Gastrocnemius medialis (tissue), 4 donors: ENCODE data around the gene TLK2. TPM values are rescaled to one million over a fixed set of nuclear protein-coding genes. Genes with fewer than 3 reads are reported as not detected.

Experiments
- ATAC-seq, 2 donors: fragments of 150-250 bp; one replicate each; pipeline ENCODE4 v1.9.1; 2016
- DNase-seq, 2 donors: peaks; one replicate each; pipeline ENCODE4 v3.0.0-alpha.2; 2019
- H3K27ac ChIP-seq, 4 donors: fragments of 200-600 bp; sonication (generic); 1 replicate in 1 of 4; 2 replicates in 3 of 4; pipeline ENCODE4 v1.5.1; 2016 to 2018; ENCODE audit warnings: mild to moderate bottlenecking in 2 of 4, moderate library complexity in 1 of 4
- H3K27me3 ChIP-seq, 3 donors: fragments of 200-600 bp; sonication (generic) in 2 of 3; 1 replicate in 1 of 3; 2 replicates in 2 of 3; pipeline versions ENCODE4 v1.5.1 to v1.6.0; 2016 to 2019; ENCODE audit warnings: mild to moderate bottlenecking in 1 of 3, moderate library complexity in 1 of 3
- H3K36me3 ChIP-seq, 2 donors: fragments of 200-600 bp; sonication (generic) in 1 of 2; one replicate each; pipeline ENCODE4 v1.5.1; 2017 to 2018
- H3K4me1 ChIP-seq, 2 donors: fragments of 200-600 bp; sonication (generic) in 1 of 2; one replicate each; pipeline ENCODE4 v1.5.1; 2016 to 2017; ENCODE audit warnings: mild to moderate bottlenecking in 2 of 2
- H3K4me3 ChIP-seq, 4 donors: fragments of 200-600 bp; sonication (generic) in 3 of 4; 1 replicate in 1 of 4; 2 replicates in 3 of 4; pipeline ENCODE4 v1.5.1; 2016 to 2019; ENCODE audit warnings: mild to moderate bottlenecking in 2 of 4
- H3K9me3 ChIP-seq, 3 donors: fragments of 200-600 bp; sonication (generic) in 2 of 3; 1 replicate in 1 of 3; 2 replicates in 2 of 3; pipeline ENCODE4 v1.5.1; 2016 to 2019
- POLR2A ChIP-seq, 2 donors: fragments of 450-650 bp; IDR thresholded peaks; one replicate each; pipeline ENCODE4 v1.6.1; 2017; ENCODE audit warnings: antibody characterized with exemption in 2 of 2, mild to moderate bottlenecking in 2 of 2, moderate library complexity in 2 of 2
- in situ Hi-C, 4 donors: fragments of 200-750 bp; cut with MboI; loops; one replicate each; pipeline versions ENCODE4 v1.15.0 to v1.8.0; 2017; ENCODE audit warnings: low sequenced_read_pairs in 4 of 4
- intact Hi-C: fragments of 100-400 bp; cut with DNase I; formaldehyde crosslinking; loops from one replicate; pipeline ENCODE4 v1.15.1; 2023; ENCODE audit warnings: low total_unique reads
- total RNA-seq, 4 donors: library from RNA; depleted of rRNA; stranded (reverse); fragments of >200 nt; gene quantifications; one replicate each; pipeline versions ENCODE4 v1.1.0 to v1.2.3, GENCODE V29; 2016
- TF ChIP-seq, protein P1 (sequence below), 5 experiments: fragments of 450-650 bp in 3 of 5; fragments of 200-600 bp in 2 of 5; sonication (generic) in 2 of 5; IDR thresholded peaks in 4 of 5; conservative IDR thresholded peaks in 1 of 5; 1 replicate in 4 of 5; 2 replicates in 1 of 5; pipeline ENCODE4 v1.5.1; 2016 to 2019; ENCODE audit warnings: antibody characterized with exemption in 5 of 5, mild to moderate bottlenecking in 3 of 5, moderate library complexity in 3 of 5

TLK2 gene
- total RNA-seq, 4 donors from 2014 or later, result 28.7 to 51.1 (median 47.3) TPM

DNA sequence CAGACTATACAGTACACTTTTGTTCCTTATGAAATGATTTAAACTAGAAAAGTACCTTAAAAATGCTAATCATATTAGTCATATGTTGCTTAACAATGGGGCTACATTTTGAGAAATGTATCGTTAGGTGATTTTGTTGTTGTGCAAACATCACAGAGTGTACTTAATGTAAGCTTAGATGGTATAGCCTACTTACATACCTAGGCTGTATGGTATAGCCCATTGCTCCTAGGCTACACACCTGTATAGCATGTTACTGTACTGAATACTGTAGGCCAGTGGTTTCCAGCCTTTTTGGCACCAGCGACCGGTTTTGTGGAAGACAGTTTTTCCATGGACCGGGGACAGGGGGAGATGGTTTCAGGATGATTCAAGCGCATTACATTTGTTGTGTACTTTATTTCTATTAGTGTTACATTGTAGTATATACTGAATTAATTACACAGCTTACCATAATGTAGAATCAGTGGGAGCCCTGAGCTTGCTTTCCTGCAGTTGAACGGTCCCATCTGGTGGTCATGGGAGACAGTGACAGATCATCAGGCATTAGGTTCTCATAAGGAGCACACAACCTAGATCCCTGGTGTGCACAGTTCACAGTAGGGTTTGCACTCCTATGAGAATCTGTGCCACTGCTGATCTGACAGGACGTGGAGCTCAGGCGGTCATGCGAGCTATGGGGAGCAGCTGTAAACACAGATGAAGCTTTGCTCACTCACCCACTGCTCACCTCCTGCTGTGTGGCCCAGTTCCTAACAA lies 113.9 kb downstream of the TLK2 start:
- no peak for TF ChIP-seq POLR2A (IDR thresholded peaks at IDR 0.05)
- TF ChIP-seq, protein P1, sequence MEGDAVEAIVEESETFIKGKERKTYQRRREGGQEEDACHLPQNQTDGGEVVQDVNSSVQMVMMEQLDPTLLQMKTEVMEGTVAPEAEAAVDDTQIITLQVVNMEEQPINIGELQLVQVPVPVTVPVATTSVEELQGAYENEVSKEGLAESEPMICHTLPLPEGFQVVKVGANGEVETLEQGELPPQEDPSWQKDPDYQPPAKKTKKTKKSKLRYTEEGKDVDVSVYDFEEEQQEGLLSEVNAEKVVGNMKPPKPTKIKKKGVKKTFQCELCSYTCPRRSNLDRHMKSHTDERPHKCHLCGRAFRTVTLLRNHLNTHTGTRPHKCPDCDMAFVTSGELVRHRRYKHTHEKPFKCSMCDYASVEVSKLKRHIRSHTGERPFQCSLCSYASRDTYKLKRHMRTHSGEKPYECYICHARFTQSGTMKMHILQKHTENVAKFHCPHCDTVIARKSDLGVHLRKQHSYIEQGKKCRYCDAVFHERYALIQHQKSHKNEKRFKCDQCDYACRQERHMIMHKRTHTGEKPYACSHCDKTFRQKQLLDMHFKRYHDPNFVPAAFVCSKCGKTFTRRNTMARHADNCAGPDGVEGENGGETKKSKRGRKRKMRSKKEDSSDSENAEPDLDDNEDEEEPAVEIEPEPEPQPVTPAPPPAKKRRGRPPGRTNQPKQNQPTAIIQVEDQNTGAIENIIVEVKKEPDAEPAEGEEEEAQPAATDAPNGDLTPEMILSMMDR (IDR thresholded peaks at IDR 0.05 in 4 of 5, conservative IDR thresholded peaks at IDR 0.05 in 1 of 5), result no peak
- Histone ChIP-seq H3K9me3 (no peaks in the 10 kb centered on the region), H3K4me3 (no peak overlapping the region), H3K4me1 (peaks cover 1 to 4% of the 10 kb centered on the region in 2 donors), H3K27ac (peak overlapping the region in 1 of 4 donors; percentile 27), H3K27me3 (no peaks in the 10 kb centered on the region), H3K36me3 (peaks cover 0 to 30% of the 10 kb centered on the region in 2 donors)
- in situ Hi-C loops, result no loop called here
- DNase-seq, result no peak
- no peak for ATAC-seq
- intact Hi-C loops, result no loop called here

DNA sequence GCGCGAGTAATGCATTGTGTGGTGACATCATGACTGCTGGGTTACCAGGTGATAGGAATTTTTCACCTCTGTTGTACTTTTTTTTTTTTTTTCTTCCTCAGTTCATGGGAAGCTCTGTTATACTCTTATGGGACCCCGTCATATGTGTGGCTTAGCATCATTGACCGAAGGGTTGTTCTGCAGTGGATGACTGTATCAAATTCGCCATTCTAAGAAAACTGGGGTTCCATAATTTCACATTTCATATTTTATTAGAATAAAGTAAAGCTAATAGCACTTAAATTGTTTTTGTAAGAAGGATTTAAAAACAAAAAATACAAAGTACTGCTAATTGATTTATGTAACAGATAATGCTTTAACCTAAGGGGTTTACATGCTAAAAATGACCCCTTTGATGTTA lies 116.9 kb downstream of the TLK2 start:
- DNase-seq (no peak), ATAC-seq (no peak)
- H3K4me1 ChIP-seq, result no peaks in the 10 kb centered on the region
- no peak overlapping the region for H3K27ac ChIP-seq
- H3K4me3 ChIP-seq, result no peak overlapping the region
- no peak for TF ChIP-seq POLR2A (IDR thresholded peaks at IDR 0.05)
- TF ChIP-seq, protein P1 (IDR thresholded peaks at IDR 0.05 in 4 of 5, conservative IDR thresholded peaks at IDR 0.05 in 1 of 5), result no peak
- in situ Hi-C loops (no loop called here), intact Hi-C loops (no loop called here)
- H3K27me3 ChIP-seq, result no peaks in the 10 kb centered on the region
- H3K36me3 ChIP-seq, result peaks cover 0 to 45% of the 10 kb centered on the region in 2 donors
- H3K9me3 ChIP-seq, result no peaks in the 10 kb centered on the region

DNA sequence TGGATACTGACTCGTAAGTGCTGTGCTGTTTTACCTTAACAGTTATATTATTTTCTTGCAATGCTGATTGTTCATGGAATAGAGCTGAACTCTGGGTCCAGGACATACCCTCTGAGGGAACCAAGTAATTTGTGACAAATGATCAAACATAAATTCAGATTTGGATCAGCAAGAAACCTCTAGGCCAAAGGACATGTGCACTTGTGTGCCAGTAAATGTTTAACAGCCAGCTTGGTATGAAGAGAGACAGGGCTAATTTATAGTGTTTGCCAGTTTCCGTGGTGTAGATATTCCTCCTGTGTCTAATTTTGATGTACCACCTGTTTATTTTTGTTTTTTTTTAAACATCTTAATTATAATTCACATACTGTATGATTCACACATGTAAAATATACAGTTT lies 118.0 kb downstream of the TLK2 start:
- H3K4me1 ChIP-seq, result no peaks in the 10 kb centered on the region
- H3K9me3 ChIP-seq, result no peaks in the 10 kb centered on the region
- ATAC-seq (no peak), DNase-seq (no peak)
- TF ChIP-seq, protein P1 (IDR thresholded peaks at IDR 0.05 in 4 of 5, conservative IDR thresholded peaks at IDR 0.05 in 1 of 5), result no peak
- TF ChIP-seq POLR2A (IDR thresholded peaks at IDR 0.05), result no peak
- no peak overlapping the region for H3K4me3 ChIP-seq
- no peak overlapping the region for H3K27ac ChIP-seq
- H3K27me3 ChIP-seq, result no peaks in the 10 kb centered on the region
- intact Hi-C loops (no loop called here), in situ Hi-C loops (no loop called here)
- peaks cover 0 to 56% of the 10 kb centered on the region in 2 donors for H3K36me3 ChIP-seq

DNA sequence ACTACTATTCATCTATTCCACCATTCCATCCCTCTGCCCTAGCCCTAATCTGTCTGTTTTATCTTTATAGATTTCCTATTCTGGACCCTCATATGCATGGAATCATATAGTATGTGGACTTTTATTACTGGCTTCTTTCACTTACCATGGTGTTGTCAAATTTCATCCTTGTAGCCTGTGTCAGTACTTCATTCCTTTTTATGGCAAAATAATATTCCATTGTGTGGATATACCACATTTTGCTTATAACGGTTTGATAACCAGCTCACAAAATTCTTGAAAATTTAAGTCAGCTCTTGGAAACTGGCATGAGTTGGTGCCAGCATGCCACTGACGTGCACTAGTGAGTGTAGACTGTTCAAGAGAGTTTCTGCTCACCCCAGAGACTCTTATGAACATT lies 118.5 kb downstream of the TLK2 start:
- TF ChIP-seq, protein P1 (IDR thresholded peaks at IDR 0.05 in 4 of 5, conservative IDR thresholded peaks at IDR 0.05 in 1 of 5), result no peak
- TF ChIP-seq POLR2A (IDR thresholded peaks at IDR 0.05), result no peak
- in situ Hi-C loops, result no loop called here
- intact Hi-C loops, result no loop called here
- Histone ChIP-seq H3K27ac (no peak overlapping the region), H3K36me3 (peaks cover 1 to 55% of the 10 kb centered on the region in 2 donors), H3K9me3 (no peaks in the 10 kb centered on the region), H3K4me3 (no peak overlapping the region), H3K4me1 (no peaks in the 10 kb centered on the region), H3K27me3 (no peaks in the 10 kb centered on the region)
- ATAC-seq (no peak), DNase-seq (no peak)
